ENCODE results near the gene ZNF497.

Gene ZNF497

GRCh38 chr19:58401840-58402421 is 39.4 kb upstream of the ZNF497 start:
- TF ChIP-seq CTCF (conservative IDR thresholded peaks at IDR 0.05; ENCODE audit: low read length) = no peak
- DNase-seq (ENCODE audit: low read depth) = no peak
- H3K4me3 ChIP-seq (ENCODE audit: low read length) = peak overlapping the region; percentile 78

- no peak for TF ChIP-seq CTCF (conservative IDR thresholded peaks at IDR 0.05; ENCODE audit: low read length)
- DNase-seq (ENCODE audit: low read depth) = peak; percentile 99
- H3K4me3 ChIP-seq (ENCODE audit: low read length) = peak overlapping the region; percentile 78
Measured at GRCh38 chr19:58400916-58401839, 38.6 kb upstream of the ZNF497 start.

- no peak for TF ChIP-seq CTCF (conservative IDR thresholded peaks at IDR 0.05; ENCODE audit: low read length)
- H3K4me3 ChIP-seq (ENCODE audit: low read length) = peak overlapping the region; percentile 70
- DNase-seq (ENCODE audit: low read depth) = peak; percentile 44
Measured at GRCh38 chr19:58400316-58400915, 37.9 kb upstream of the ZNF497 start.

GRCh38 chr19:58399903-58400302 is 37.4 kb upstream of the ZNF497 start:
- DNase-seq (ENCODE audit: low read depth) = no peak
- peak overlapping the region; percentile 70; the same call in 1 of the 2 replicates for H3K4me3 ChIP-seq (ENCODE audit: low read length)
- TF ChIP-seq CTCF (conservative IDR thresholded peaks at IDR 0.05; ENCODE audit: low read length) = no peak

GRCh38 chr19:58398545-58398944 is 36.0 kb upstream of the ZNF497 start:
- TF ChIP-seq CTCF (conservative IDR thresholded peaks at IDR 0.05; ENCODE audit: low read length) = no peak

GRCh38 chr19:58398087-58398486 is 35.5 kb upstream of the ZNF497 start:
- DNase-seq (ENCODE audit: low read depth) = no peak
- TF ChIP-seq CTCF (conservative IDR thresholded peaks at IDR 0.05; ENCODE audit: low read length) = no peak
- H3K4me3 ChIP-seq (ENCODE audit: low read length) = no peak overlapping the region

More at GRCh38 chr19:58398545-58398944, 36.0 kb upstream of the ZNF497 start:
- H3K4me3 ChIP-seq (ENCODE audit: low read length) = no peak overlapping the region
- no peak for DNase-seq (ENCODE audit: low read depth)

Measured in AG10803 (cell line).